ENCODE measurements around the gene ELOVL2.
"Not testable (repeated sequence)": the region's sequence is repeated elsewhere in the genome, so short reads cannot be mapped to it uniquely, and the experiment has no call there.

Gene ELOVL2

GRCh38 chr6:11002176-11002575, 41.9 kb downstream of the ELOVL2 start:
- no peak for DNase-seq (ENCODE audit: low read depth, low spot score)
- TF ChIP-seq EZH2 (IDR thresholded peaks at IDR 0.05) (no peak), POLR2AphosphoS5 (IDR thresholded peaks at IDR 0.05; ENCODE audit: borderline replicate concordance, low read depth, low read length) (no peak), FOXP2 (optimal IDR thresholded peaks at IDR 0.05; ENCODE audit: control extremely low read depth, extremely low read length, insufficient read depth) (no peak)
- Histone ChIP-seq H3K36me3 (ENCODE audit: insufficient read depth, low read length) (no peaks in the 10 kb centered on the region), H3K27ac (no peak overlapping the region), H3K9ac (ENCODE audit: insufficient read length) (no peak overlapping the region), H3K9me3 (ENCODE audit: low read depth, low read length) (no peaks in the 10 kb centered on the region), H3K4me3 (no peak overlapping the region)

DNA sequence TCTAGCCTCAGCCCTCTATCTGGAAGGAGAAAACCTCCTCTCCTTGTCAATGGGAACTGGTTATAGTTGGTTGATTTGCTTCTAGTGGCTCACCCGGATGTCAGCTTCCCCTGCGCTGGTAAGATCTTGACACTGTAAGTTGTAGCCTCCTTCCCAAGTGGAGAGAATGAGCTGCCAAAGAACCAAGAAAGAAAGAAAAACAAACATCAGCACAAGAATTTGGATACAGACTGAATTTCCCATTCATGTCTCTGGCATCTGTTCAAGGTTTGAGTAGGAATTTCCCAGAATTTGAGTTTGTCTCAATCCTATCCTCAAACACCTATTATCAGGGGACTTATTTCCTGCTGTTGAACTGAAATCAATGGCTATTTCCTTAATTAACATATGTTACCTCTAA, 44.1 kb downstream of the ELOVL2 start:
- DNase-seq (ENCODE audit: low read depth, low spot score): no peak
- Histone ChIP-seq H3K36me3 (ENCODE audit: insufficient read depth, low read length) (no peaks in the 10 kb centered on the region), H3K4me3 (no peak overlapping the region), H3K9me3 (ENCODE audit: low read depth, low read length) (no peaks in the 10 kb centered on the region), H3K9ac (ENCODE audit: insufficient read length) (no peak overlapping the region), H3K27ac (no peak overlapping the region)
- TF ChIP-seq FOXP2 (optimal IDR thresholded peaks at IDR 0.05; ENCODE audit: control extremely low read depth, extremely low read length, insufficient read depth): no peak
- TF ChIP-seq POLR2AphosphoS5 (IDR thresholded peaks at IDR 0.05; ENCODE audit: borderline replicate concordance, low read depth, low read length): no peak
- TF ChIP-seq EZH2 (IDR thresholded peaks at IDR 0.05): no peak

- Histone ChIP-seq H3K27ac (no peak overlapping the region), H3K36me3 (ENCODE audit: insufficient read depth, low read length) (no peaks in the 10 kb centered on the region), H3K4me3 (no peak overlapping the region), H3K9ac (ENCODE audit: insufficient read length) (no peak overlapping the region), H3K9me3 (ENCODE audit: low read depth, low read length) (no peaks in the 10 kb centered on the region)
- TF ChIP-seq FOXP2 (optimal IDR thresholded peaks at IDR 0.05; ENCODE audit: control extremely low read depth, extremely low read length, insufficient read depth): no peak
- TF ChIP-seq POLR2AphosphoS5 (IDR thresholded peaks at IDR 0.05; ENCODE audit: borderline replicate concordance, low read depth, low read length): no peak
- no peak for TF ChIP-seq EZH2 (IDR thresholded peaks at IDR 0.05)
- no peak for DNase-seq (ENCODE audit: low read depth, low spot score)
Measured at GRCh38 chr6:10995114-10995707, 48.9 kb downstream of the ELOVL2 start.

DNA sequence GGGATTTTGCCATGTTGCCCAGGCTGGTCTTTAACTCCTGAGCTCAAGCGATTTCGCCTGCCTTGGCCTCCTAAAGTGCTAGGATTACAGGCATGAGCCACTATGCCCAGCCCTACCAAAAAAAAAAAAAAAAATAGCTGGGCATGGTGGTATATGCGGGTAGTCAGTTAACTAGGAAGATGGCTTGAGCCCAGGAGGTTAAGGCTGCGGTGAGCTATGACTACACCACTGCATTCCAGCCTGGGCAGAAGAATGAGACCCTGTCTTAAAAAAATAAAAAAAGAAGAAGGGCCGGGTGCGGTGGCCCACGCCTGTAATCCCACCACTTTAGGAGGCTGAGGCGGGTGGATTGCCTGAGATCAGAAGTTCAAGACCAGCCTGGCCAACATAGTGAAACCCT, 50.2 kb downstream of the ELOVL2 start:
- no peak overlapping the region for H3K9ac ChIP-seq (ENCODE audit: insufficient read length)
- no peaks in the 10 kb centered on the region for H3K9me3 ChIP-seq (ENCODE audit: low read depth, low read length)
- H3K27ac ChIP-seq: no peak overlapping the region
- no peak for TF ChIP-seq FOXP2 (optimal IDR thresholded peaks at IDR 0.05; ENCODE audit: control extremely low read depth, extremely low read length, insufficient read depth)
- TF ChIP-seq EZH2 (IDR thresholded peaks at IDR 0.05): no peak
- TF ChIP-seq POLR2AphosphoS5 (IDR thresholded peaks at IDR 0.05; ENCODE audit: borderline replicate concordance, low read depth, low read length): no peak
- no peak for DNase-seq (ENCODE audit: low read depth, low spot score)
- no peaks in the 10 kb centered on the region for H3K36me3 ChIP-seq (ENCODE audit: insufficient read depth, low read length)
- no peak overlapping the region for H3K4me3 ChIP-seq

DNA sequence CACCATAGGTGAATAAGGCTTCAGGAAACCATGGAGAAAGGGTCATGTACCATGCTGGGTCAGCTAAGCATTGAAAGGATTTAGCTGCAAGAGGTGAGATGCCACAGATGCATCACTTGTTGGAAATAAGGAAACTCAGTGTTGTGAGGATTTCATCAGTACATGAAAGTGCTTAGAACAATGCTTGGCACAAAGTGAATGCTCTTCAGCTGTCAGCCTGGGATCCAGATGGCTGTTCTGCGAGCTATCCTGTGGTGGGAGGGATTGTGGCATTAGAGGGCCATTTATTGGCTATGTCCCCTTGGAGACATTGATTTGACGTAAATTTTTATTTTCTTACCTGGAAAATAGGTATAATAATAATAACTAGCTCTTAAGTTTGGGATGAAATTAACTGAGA, 53.0 kb downstream of the ELOVL2 start:
- H3K9me3 ChIP-seq (ENCODE audit: low read depth, low read length): no peaks in the 10 kb centered on the region
- H3K9ac ChIP-seq (ENCODE audit: insufficient read length): no peak overlapping the region
- no peak for DNase-seq (ENCODE audit: low read depth, low spot score)
- H3K27ac ChIP-seq: no peak overlapping the region
- H3K4me3 ChIP-seq: no peak overlapping the region
- TF ChIP-seq EZH2 (IDR thresholded peaks at IDR 0.05) (no peak), FOXP2 (optimal IDR thresholded peaks at IDR 0.05; ENCODE audit: control extremely low read depth, extremely low read length, insufficient read depth) (no peak), POLR2AphosphoS5 (IDR thresholded peaks at IDR 0.05; ENCODE audit: borderline replicate concordance, low read depth, low read length) (no peak)
- H3K36me3 ChIP-seq (ENCODE audit: insufficient read depth, low read length): peaks cover 6% of the 10 kb centered on the region; the same call in 1 of the 2 replicates

DNA sequence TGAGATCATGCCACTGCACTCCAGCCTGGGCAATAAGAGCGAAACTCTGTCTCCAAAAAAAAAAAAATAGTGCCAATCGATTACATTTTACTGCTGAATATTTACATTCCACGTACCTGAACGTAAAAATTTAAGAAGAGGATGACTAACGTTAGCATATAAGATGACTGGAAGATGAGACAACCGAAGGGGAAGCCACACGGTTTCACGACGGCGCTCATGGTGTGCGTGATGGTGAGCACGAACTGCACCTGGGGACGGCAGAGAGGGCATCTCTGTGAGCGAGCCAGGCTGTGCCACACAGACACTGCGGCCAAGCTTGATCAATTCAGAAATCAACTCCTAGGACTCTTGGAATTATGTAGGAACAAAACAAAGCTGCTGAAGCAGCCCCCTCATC, 54.5 kb downstream of the ELOVL2 start:
- Histone ChIP-seq H3K9ac (ENCODE audit: insufficient read length) (no peak overlapping the region), H3K4me3 (no peak overlapping the region), H3K36me3 (ENCODE audit: insufficient read depth, low read length) (peaks cover 6% of the 10 kb centered on the region; the same call in 1 of the 2 replicates), H3K27ac (no peak overlapping the region), H3K9me3 (ENCODE audit: low read depth, low read length) (no peaks in the 10 kb centered on the region)
- TF ChIP-seq FOXP2 (optimal IDR thresholded peaks at IDR 0.05; ENCODE audit: control extremely low read depth, extremely low read length, insufficient read depth) (no peak), EZH2 (IDR thresholded peaks at IDR 0.05) (no peak), POLR2AphosphoS5 (IDR thresholded peaks at IDR 0.05; ENCODE audit: borderline replicate concordance, low read depth, low read length) (no peak)
- DNase-seq (ENCODE audit: low read depth, low spot score): no peak

DNA sequence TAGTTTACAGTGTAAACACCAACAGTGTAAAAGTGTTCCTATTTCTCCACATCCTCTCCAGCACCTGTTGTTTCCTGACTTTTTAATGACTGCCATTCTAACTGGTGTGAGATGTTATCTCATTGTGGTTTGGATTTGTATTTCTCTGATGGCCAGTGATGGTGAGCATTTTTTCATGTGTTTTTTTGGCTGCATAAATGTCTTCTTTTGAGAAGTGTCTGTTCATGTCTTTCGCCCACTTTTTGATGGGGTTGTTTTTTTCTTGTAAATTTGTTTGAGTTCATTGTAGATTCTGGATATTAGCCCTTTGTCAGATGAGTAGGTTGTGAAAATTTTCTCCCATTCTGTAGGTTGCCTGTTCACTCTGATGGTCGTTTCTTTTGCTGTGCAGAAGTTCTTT, 59.1 kb downstream of the ELOVL2 start:
- H3K27ac ChIP-seq; H3K4me3 ChIP-seq; DNase-seq (ENCODE audit: low read depth, low spot score); H3K36me3 ChIP-seq (ENCODE audit: insufficient read depth, low read length); H3K9ac ChIP-seq (ENCODE audit: insufficient read length); H3K9me3 ChIP-seq (ENCODE audit: low read depth, low read length): not testable (repeated sequence)

- H3K9ac ChIP-seq (ENCODE audit: insufficient read length): no peak overlapping the region
- no peaks in the 10 kb centered on the region for H3K9me3 ChIP-seq (ENCODE audit: low read depth, low read length)
- TF ChIP-seq POLR2AphosphoS5 (IDR thresholded peaks at IDR 0.05; ENCODE audit: borderline replicate concordance, low read depth, low read length): no peak
- TF ChIP-seq FOXP2 (optimal IDR thresholded peaks at IDR 0.05; ENCODE audit: control extremely low read depth, extremely low read length, insufficient read depth): no peak
- no peak for TF ChIP-seq EZH2 (IDR thresholded peaks at IDR 0.05)
- no peak for DNase-seq (ENCODE audit: low read depth, low spot score)
- no peak overlapping the region for H3K27ac ChIP-seq
- no peaks in the 10 kb centered on the region for H3K36me3 ChIP-seq (ENCODE audit: insufficient read depth, low read length)
- no peak overlapping the region for H3K4me3 ChIP-seq
Measured at GRCh38 chr6:10981409-10981808, 62.7 kb downstream of the ELOVL2 start.

GRCh38 chr6:10979603-10980002, 64.5 kb downstream of the ELOVL2 start:
- no peak for DNase-seq (ENCODE audit: low read depth, low spot score)
- no peak overlapping the region for H3K9ac ChIP-seq (ENCODE audit: insufficient read length)

More at GRCh38 chr6:10979603-10980002, 64.5 kb downstream of the ELOVL2 start:
- H3K9me3 ChIP-seq (ENCODE audit: low read depth, low read length): no peaks in the 10 kb centered on the region
- TF ChIP-seq FOXP2 (optimal IDR thresholded peaks at IDR 0.05; ENCODE audit: control extremely low read depth, extremely low read length, insufficient read depth): no peak
- TF ChIP-seq POLR2AphosphoS5 (IDR thresholded peaks at IDR 0.05; ENCODE audit: borderline replicate concordance, low read depth, low read length): no peak
- TF ChIP-seq EZH2 (IDR thresholded peaks at IDR 0.05): no peak
- no peak overlapping the region for H3K4me3 ChIP-seq
- H3K27ac ChIP-seq: no peak overlapping the region
- no peaks in the 10 kb centered on the region for H3K36me3 ChIP-seq (ENCODE audit: insufficient read depth, low read length)

Measured in SK-N-MC (cell line).